22Rv1 (cell line): Measurements from ENCODE around the gene SLC8A1.

Source experiments
- CTCF ChIP-seq: fragments of 450-650 bp; IDR thresholded peaks from 2 replicates; pipeline ENCODE4 v1.5.1; 2017; ENCODE audit warnings: mild to moderate bottlenecking
- ZFX ChIP-seq: fragments of 450-650 bp; IDR thresholded peaks from 2 replicates; pipeline ENCODE4 v1.6.1; 2017; ENCODE audit warnings: antibody characterized with exemption, borderline replicate concordance

DNA sequence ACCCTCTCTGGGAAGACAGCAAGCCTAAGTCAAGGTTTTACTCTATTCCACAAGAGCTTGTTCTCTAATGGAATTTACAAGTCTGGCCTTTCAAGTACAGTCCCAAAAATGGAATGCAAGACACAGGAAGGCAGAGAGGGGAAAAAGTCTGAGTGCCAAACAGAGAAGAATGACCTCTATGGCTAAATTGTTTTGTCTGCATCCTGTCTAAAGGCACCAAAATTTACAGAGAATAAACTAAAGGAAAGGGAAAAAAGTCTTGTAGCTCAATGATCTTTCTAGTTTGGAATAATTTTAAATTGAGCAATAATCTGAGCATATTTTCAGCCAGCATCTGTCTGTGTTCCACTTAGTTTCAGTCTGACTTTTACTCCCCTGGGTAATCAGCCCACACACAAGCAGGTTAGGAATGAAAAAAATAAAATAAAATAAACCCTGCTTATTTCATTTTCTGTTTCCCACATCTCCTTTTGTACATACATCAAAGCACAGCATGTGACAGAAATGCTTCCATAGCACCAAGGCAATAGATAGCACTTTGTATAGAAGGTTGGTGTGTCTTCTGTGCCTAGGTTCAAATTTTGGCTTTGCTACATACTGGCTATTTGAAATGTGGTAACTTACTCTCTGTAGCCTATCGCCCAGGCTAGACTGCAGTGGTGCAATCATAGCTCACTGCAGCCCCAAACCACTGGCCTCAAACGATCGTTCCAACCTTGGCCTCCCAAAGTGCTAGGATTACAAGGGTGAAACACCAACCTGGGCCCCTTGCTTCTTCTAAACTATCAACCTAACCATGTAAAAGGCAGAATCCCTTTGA, 105.1 kb downstream of the SLC8A1 start:
- TF ChIP-seq CTCF (no peak), ZFX (no peak)
